Testis (tissue), 3 donors: Measurements from ENCODE around the gene INO80C. TPM values are rescaled to one million over a fixed set of nuclear protein-coding genes. Genes with fewer than 3 reads are reported as not detected.

Source experiments
- DNase-seq: peaks from one replicate; pipeline ENCODE4 v3.0.0-alpha.2; 2019
- H3K27ac ChIP-seq, 2 donors: fragments of 200-600 bp; sonication (generic); one replicate each; pipeline ENCODE4 v1.5.1; 2019
- H3K27me3 ChIP-seq: fragments of 200-600 bp; sonication (generic); one replicate; pipeline ENCODE4 v1.5.1; 2019
- H3K36me3 ChIP-seq: fragments of 200-600 bp; sonication (generic); one replicate; pipeline ENCODE4 v1.5.1; 2017; ENCODE audit warnings: low read depth; ENCODE audit errors: missing control alignments
- H3K4me1 ChIP-seq: fragments of 200-600 bp; sonication (generic); one replicate; pipeline ENCODE4 v1.5.1; 2019
- H3K4me3 ChIP-seq, 2 donors: fragments of 200-600 bp; sonication (generic); one replicate each; pipeline ENCODE4 v1.5.1; 2017 to 2019
- H3K9me3 ChIP-seq: fragments of 200-600 bp; sonication (generic); one replicate; pipeline ENCODE4 v1.5.1; 2017
- POLR2A ChIP-seq: fragments of 450-650 bp; IDR thresholded peaks from one replicate; pipeline ENCODE4 v1.6.1; 2017; ENCODE audit warnings: antibody characterized with exemption, mild to moderate bottlenecking, moderate library complexity
- WGBS, 2 donors: methylation state at CpG; one replicate each; pipeline ENCODE4 v1.1.5; 2018; 5-methylcytosine and 5-hydroxymethylcytosine counted together
- intact Hi-C: fragments of 100-400 bp; cut with DNase I; formaldehyde crosslinking; loops from one replicate; pipeline ENCODE4 v1.15.1; 2023; ENCODE audit warnings: low total_unique reads
- polyA plus RNA-seq: library from polyadenylated mRNA; stranded (reverse); fragments of 350-450 nt; fragmentation: Illumina TruSeq; extraction: RNeasy Lipid Tissue Mini Kit (QIAGEN cat#74804); gene quantifications from one replicate; pipeline ENCODE4 v1.2.3, GENCODE V29; 2014; ENCODE audit warnings: low read depth, low replicate concordance; ENCODE audit not compliant: insufficient read depth
- total RNA-seq, 2 donors: library from RNA; depleted of rRNA; stranded (reverse); fragments of >200 nt; gene quantifications; one replicate each; pipeline ENCODE4 v1.2.3, GENCODE V29; 2016
- TF ChIP-seq, protein P1 (sequence below), 3 experiments: fragments of 450-650 bp in 2 of 3; fragments of 200-600 bp in 1 of 3; sonication (generic) in 1 of 3; IDR thresholded peaks; one replicate each; pipeline ENCODE4 v1.5.1; 2016 to 2019; ENCODE audit warnings: antibody characterized with exemption in 3 of 3, mild to moderate bottlenecking in 2 of 3, moderate library complexity in 1 of 3

The INO80C gene
- total and polyA plus RNA-seq, 3 donors from 2014 or later: 52.2 to 155 (median 77.5) TPM

GRCh38 chr18:35507623-35508022 is 9.9 kb upstream of the INO80C start:
- WGBS, 2 donors: 86 to 88% methylated on average over 3 of the region's 3 CpGs
- no peak for TF ChIP-seq POLR2A
- TF ChIP-seq, protein P1, sequence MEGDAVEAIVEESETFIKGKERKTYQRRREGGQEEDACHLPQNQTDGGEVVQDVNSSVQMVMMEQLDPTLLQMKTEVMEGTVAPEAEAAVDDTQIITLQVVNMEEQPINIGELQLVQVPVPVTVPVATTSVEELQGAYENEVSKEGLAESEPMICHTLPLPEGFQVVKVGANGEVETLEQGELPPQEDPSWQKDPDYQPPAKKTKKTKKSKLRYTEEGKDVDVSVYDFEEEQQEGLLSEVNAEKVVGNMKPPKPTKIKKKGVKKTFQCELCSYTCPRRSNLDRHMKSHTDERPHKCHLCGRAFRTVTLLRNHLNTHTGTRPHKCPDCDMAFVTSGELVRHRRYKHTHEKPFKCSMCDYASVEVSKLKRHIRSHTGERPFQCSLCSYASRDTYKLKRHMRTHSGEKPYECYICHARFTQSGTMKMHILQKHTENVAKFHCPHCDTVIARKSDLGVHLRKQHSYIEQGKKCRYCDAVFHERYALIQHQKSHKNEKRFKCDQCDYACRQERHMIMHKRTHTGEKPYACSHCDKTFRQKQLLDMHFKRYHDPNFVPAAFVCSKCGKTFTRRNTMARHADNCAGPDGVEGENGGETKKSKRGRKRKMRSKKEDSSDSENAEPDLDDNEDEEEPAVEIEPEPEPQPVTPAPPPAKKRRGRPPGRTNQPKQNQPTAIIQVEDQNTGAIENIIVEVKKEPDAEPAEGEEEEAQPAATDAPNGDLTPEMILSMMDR (IDR thresholded peaks at IDR 0.05): no peak
- H3K27ac ChIP-seq: no peak overlapping the region
- no peak overlapping the region for H3K4me3 ChIP-seq
- H3K4me1 ChIP-seq: no peaks in the 10 kb centered on the region
- no peaks in the 10 kb centered on the region for H3K36me3 ChIP-seq
- no peak for DNase-seq
- intact Hi-C loops: no loop called here
- no peaks in the 10 kb centered on the region for H3K9me3 ChIP-seq
- H3K27me3 ChIP-seq: no peaks in the 10 kb centered on the region

- no peak for TF ChIP-seq POLR2A
- TF ChIP-seq, protein P1 (IDR thresholded peaks at IDR 0.05): no peak
- 69 to 90% methylated on average over 3 of the region's 3 CpGs for WGBS, 2 donors
- DNase-seq: no peak
- Histone ChIP-seq H3K36me3 (no peaks in the 10 kb centered on the region), H3K9me3 (no peaks in the 10 kb centered on the region), H3K4me1 (no peaks in the 10 kb centered on the region), H3K27me3 (no peaks in the 10 kb centered on the region), H3K27ac (no peak overlapping the region), H3K4me3 (no peak overlapping the region)
- intact Hi-C loops: no loop called here
Measured at GRCh38 chr18:35507192-35507591, 9.4 kb upstream of the INO80C start.

GRCh38 chr18:35506024-35506712 is 8.4 kb upstream of the INO80C start:
- 58 to 62% methylated on average over 5 of the region's 5 CpGs for WGBS, 2 donors
- H3K36me3 ChIP-seq: no peaks in the 10 kb centered on the region
- H3K27me3 ChIP-seq: no peaks in the 10 kb centered on the region
- H3K27ac ChIP-seq: no peak overlapping the region
- H3K9me3 ChIP-seq: no peaks in the 10 kb centered on the region
- no peaks in the 10 kb centered on the region for H3K4me1 ChIP-seq
- intact Hi-C loops: no loop called here
- H3K4me3 ChIP-seq: no peak overlapping the region
- no peak for DNase-seq
- TF ChIP-seq, protein P1 (IDR thresholded peaks at IDR 0.05): no peak
- no peak for TF ChIP-seq POLR2A

- no peak for DNase-seq
- H3K4me3 ChIP-seq: no peak overlapping the region
- no peaks in the 10 kb centered on the region for H3K36me3 ChIP-seq
- 94% methylated on average over 4 of the region's 4 CpGs for WGBS, 2 donors
- H3K4me1 ChIP-seq: no peaks in the 10 kb centered on the region
- no peaks in the 10 kb centered on the region for H3K9me3 ChIP-seq
- TF ChIP-seq POLR2A: no peak
- no peaks in the 10 kb centered on the region for H3K27me3 ChIP-seq
- no peak overlapping the region for H3K27ac ChIP-seq
- intact Hi-C loops: no loop called here
Measured at GRCh38 chr18:35504996-35505395, 7.2 kb upstream of the INO80C start.

DNA sequence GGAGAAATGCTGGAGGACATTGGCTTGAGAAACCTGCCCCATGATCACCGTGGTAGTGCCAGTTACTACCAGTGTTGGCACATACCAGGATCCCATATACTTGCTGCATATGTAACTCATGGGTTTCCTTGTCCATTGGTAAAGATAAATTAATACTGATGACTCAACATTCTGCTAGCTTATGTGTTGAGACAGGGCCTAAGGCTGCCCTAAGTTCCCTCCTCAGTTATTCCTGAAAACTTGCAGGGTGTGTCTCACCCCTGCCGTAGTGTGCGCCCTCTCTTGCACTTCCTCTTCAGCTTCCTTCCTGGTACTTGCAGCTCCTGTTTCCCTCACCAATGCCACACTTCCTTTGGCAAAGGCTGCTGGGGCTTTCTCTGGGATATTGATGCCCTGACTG is 4.3 kb upstream of the INO80C start:
- no peak for TF ChIP-seq POLR2A
- TF ChIP-seq, protein P1 (IDR thresholded peaks at IDR 0.05): no peak
- Histone ChIP-seq H3K36me3 (no peaks in the 10 kb centered on the region), H3K4me3 (no peak overlapping the region), H3K27me3 (no peaks in the 10 kb centered on the region), H3K27ac (no peak overlapping the region), H3K9me3 (no peaks in the 10 kb centered on the region), H3K4me1 (peaks cover under 1% of the 10 kb centered on the region)
- DNase-seq: no peak
- 81 to 82% methylated on average over 3 of the region's 3 CpGs for WGBS, 2 donors
- intact Hi-C loops: no loop called here
